Stimulated activated naive B cell treated with anti-CD40 and anti-IgM and Interleukin-4, amounts not matched to agents 10 μg/mL and 1 μg/mL and 100 μg/mL, for 72 hours (primary cell): Measurements from ENCODE around the gene FREM3.

ENCODE experiments used
- ATAC-seq, 2 donors: fragments of 150-1000 bp; cut with Tn5 transposase; replicated peaks; 2 replicates each; pipeline ENCODE4 v1.10.0; 2021; ENCODE audit warnings: moderate library complexity in 1 of 2
- DNase-seq: peaks from one replicate; pipeline ENCODE4 v3.0.0; 2021
- H3K27ac Mint-ChIP-seq: one replicate; pipeline ENCODE4 v1.8.0; 2022; ENCODE audit warnings: mild to moderate bottlenecking, mixed read lengths
- H3K27me3 Mint-ChIP-seq, 2 donors: one replicate each; pipeline ENCODE4 v1.8.0; 2022; ENCODE audit warnings: mixed read lengths in 2 of 2
- H3K36me3 Mint-ChIP-seq, 2 donors: one replicate each; pipeline ENCODE4 v1.8.0; 2022; ENCODE audit warnings: mixed read lengths in 2 of 2, mild to moderate bottlenecking in 1 of 2
- H3K4me1 Mint-ChIP-seq, 2 donors: one replicate each; pipeline ENCODE4 v1.8.0; 2022; ENCODE audit warnings: mixed read lengths in 2 of 2, mild to moderate bottlenecking in 1 of 2
- H3K4me3 Mint-ChIP-seq, 2 donors: one replicate each; pipeline ENCODE4 v1.8.0; 2022; ENCODE audit warnings: mild to moderate bottlenecking in 2 of 2, mixed read lengths in 2 of 2, moderate library complexity in 1 of 2
- H3K9me3 Mint-ChIP-seq, 2 donors: one replicate each; pipeline ENCODE4 v1.8.0; 2022; ENCODE audit warnings: mixed read lengths in 2 of 2, mild to moderate bottlenecking in 1 of 2

FREM3 gene

GRCh38 chr4:143634763-143635162 is 65.7 kb downstream of the FREM3 start:
- H3K4me3 Mint-ChIP-seq = no peak overlapping the region
- no peak overlapping the region for H3K27ac Mint-ChIP-seq
- no peak for ATAC-seq
- no peaks in the 10 kb centered on the region for H3K9me3 Mint-ChIP-seq
- no peaks in the 10 kb centered on the region for H3K4me1 Mint-ChIP-seq
- H3K36me3 Mint-ChIP-seq = peaks cover 0 to 1% of the 10 kb centered on the region in 2 donors
- no peak for DNase-seq
- peaks cover 0 to 16% of the 10 kb centered on the region in 2 donors for H3K27me3 Mint-ChIP-seq

DNA sequence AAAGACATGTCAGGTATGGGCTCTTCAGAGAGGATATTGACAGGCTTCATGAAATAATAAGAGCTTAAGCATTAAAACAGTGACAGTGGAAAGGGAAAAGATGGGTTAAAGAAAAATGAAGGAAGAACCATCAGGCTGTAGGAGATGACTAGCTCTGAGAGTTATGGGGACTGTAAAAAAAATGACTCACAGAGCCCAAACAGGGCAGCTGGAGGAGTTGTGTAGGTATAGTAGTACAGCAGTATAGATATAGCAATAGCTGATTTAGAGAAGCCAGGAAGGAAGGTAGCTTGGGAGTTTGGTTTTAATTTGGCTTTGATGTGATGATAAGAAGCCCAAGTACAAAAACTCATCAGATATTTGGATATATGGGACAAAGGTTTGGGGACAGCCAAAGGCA is 66.6 kb downstream of the FREM3 start:
- Mint-ChIP-seq H3K9me3 (no peaks in the 10 kb centered on the region), H3K27me3 (peaks cover 0 to 16% of the 10 kb centered on the region in 2 donors), H3K27ac (no peak overlapping the region), H3K4me1 (no peaks in the 10 kb centered on the region), H3K4me3 (no peak overlapping the region), H3K36me3 (no peaks in the 10 kb centered on the region)
- DNase-seq (no peak), ATAC-seq (no peak)

DNA sequence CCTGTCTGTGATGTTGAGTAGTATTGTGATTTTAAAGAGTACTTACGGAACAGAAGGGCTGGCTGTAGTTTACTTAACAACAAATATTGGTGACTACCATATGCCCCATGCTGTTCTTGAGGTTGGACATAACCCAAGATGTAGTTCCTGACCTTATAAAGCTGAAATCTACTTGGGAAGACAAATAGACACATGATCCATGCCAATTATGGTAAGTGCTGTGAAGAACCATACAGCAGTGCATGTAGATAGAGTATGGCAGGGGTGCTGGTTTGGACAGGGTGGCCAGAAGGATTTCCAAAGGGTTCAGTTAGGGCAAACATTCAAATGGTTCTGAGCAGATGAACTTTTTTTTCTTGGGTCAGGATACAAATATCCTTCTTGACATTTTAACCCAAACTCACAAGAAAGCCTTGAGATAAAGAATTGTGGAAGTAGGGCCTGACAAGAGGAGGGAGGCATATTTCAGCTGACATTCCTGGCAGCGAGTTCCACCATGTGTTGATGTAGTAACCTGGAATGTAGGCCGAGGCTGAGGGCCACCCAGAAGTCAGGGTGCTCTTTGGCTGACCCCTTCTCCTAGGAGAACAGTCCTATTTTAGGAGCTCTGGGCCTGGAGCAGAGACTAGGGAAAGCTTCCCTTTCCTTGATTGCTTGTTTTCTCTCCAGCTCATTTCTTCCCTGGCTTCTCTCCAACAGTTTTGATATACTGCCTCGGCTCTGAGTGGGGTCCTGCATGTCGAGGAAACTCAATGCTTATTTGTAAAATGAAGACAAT is 74.2 kb downstream of the FREM3 start:
- no peaks in the 10 kb centered on the region for H3K36me3 Mint-ChIP-seq
- H3K27me3 Mint-ChIP-seq = no peaks in the 10 kb centered on the region
- no peaks in the 10 kb centered on the region for H3K4me1 Mint-ChIP-seq
- no peak for DNase-seq
- no peak overlapping the region for H3K4me3 Mint-ChIP-seq
- no peak for ATAC-seq
- no peak overlapping the region for H3K27ac Mint-ChIP-seq
- no peaks in the 10 kb centered on the region for H3K9me3 Mint-ChIP-seq

- Mint-ChIP-seq H3K9me3 (no peaks in the 10 kb centered on the region), H3K4me3 (no peak overlapping the region), H3K36me3 (no peaks in the 10 kb centered on the region), H3K4me1 (no peaks in the 10 kb centered on the region), H3K27me3 (no peaks in the 10 kb centered on the region), H3K27ac (no peak overlapping the region)
- DNase-seq (no peak), ATAC-seq (no peak)
These were observed 74.8 kb downstream of the FREM3 start for GRCh38 chr4:143625632-143626031.

- H3K27me3 Mint-ChIP-seq = no peaks in the 10 kb centered on the region
These were observed 76.6 kb downstream of the FREM3 start for GRCh38 chr4:143623896-143624295.

GRCh38 chr4:143618811-143619210 is 81.7 kb downstream of the FREM3 start:
- Mint-ChIP-seq H3K36me3 (peaks cover 1 to 3% of the 10 kb centered on the region in 2 donors), H3K4me1 (peaks cover 5 to 7% of the 10 kb centered on the region in 2 donors), H3K9me3 (no peaks in the 10 kb centered on the region), H3K27me3 (peaks cover 3 to 5% of the 10 kb centered on the region in 2 donors), H3K27ac (no peak overlapping the region), H3K4me3 (no peak overlapping the region)
- DNase-seq (no peak), ATAC-seq (no peak)

More at GRCh38 chr4:143623896-143624295, 76.6 kb downstream of the FREM3 start:
- H3K9me3 Mint-ChIP-seq = no peaks in the 10 kb centered on the region
- no peak overlapping the region for H3K4me3 Mint-ChIP-seq
- H3K27ac Mint-ChIP-seq = no peak overlapping the region
- DNase-seq = no peak
- no peaks in the 10 kb centered on the region for H3K36me3 Mint-ChIP-seq
- ATAC-seq = no peak
- no peaks in the 10 kb centered on the region for H3K4me1 Mint-ChIP-seq

DNA sequence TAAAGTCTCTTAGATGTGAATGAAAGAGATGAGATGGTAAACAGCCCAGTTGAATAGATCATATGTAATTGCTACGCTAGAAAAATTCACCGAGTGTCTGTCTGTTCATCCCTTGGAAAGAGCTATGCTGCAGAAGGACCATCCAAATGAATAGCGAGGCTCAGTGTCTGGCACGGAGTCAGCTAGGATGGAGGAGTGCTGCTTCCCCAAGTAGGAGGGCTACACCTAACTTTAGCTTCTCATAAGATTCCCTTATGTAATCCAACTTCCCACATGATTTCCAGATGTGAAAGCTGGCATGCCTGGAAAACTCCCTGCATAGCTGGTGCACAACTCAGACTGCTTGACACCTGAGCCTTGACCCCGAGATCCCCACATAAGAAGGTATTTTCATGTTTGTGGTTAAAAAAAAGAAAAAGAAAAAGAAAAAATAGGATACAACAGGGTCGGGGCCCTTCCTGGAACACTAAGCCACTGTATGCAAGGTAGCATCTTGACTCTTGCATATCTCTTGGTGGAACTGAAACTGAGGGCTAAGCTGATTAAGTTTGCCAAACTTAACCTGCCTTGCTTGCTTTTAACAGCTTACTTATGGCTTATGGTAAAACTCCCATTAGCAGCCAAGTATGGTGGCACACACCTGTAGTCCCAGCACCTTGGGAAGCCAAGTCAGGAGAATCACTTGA is 82.3 kb downstream of the FREM3 start:
- H3K4me3 Mint-ChIP-seq = no peak overlapping the region
- H3K27me3 Mint-ChIP-seq = peaks cover 3 to 7% of the 10 kb centered on the region in 2 donors
- H3K4me1 Mint-ChIP-seq = peaks cover 5 to 7% of the 10 kb centered on the region in 2 donors
- ATAC-seq (peak; percentile 50 to 64), DNase-seq (no peak)
- H3K36me3 Mint-ChIP-seq = peaks cover 1 to 3% of the 10 kb centered on the region in 2 donors
- no peaks in the 10 kb centered on the region for H3K9me3 Mint-ChIP-seq
- H3K27ac Mint-ChIP-seq = no peak overlapping the region

DNA sequence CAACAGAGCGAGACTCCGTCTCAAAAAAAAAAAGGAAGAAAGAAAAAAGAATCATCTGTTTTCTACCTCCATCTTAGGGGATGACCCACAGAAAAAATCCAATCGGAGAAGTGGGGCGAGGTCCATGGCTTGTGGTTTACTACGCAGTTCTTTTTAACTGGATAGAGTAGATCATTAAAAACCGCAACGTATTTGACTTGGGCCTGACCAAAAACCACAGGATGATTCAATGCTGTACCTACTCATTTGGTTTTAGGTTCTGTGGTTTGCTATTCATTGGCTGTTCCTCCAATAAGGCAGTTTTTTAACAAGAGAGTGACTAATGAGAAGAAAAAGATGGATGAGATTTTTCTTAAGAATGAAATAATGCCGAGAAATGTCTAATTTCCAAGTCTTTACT is 83.7 kb downstream of the FREM3 start:
- Mint-ChIP-seq H3K4me1 (peaks cover 5 to 7% of the 10 kb centered on the region in 2 donors), H3K27ac (no peak overlapping the region), H3K27me3 (peaks cover 3 to 11% of the 10 kb centered on the region in 2 donors), H3K9me3 (no peaks in the 10 kb centered on the region), H3K36me3 (peaks cover 1 to 3% of the 10 kb centered on the region in 2 donors), H3K4me3 (no peak overlapping the region)
- ATAC-seq (peak; percentile 76 to 88), DNase-seq (peak; percentile 7)

DNA sequence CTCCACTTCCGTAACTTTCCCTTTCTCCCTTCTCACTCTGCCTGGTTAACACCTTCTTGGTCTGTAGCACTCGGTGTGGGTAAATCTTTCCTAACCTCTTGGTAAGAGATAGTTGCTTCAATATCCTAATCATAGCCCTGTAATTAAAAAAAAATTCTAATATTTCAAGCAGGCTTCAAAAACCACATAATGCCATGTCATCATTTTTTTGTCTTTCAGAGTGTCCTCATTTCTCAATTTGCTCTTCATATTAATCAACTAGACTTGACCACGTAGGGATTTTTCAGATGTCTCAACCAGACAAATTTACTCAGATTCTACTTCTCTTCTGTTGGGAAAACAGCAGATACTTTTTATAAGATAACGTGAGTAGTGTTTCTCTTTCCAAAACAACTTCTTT is 91.0 kb downstream of the FREM3 start:
- no peak for DNase-seq
- Mint-ChIP-seq H3K4me1 (no peaks in the 10 kb centered on the region), H3K9me3 (peaks cover 1 to 4% of the 10 kb centered on the region in 2 donors), H3K36me3 (peaks cover 2 to 8% of the 10 kb centered on the region in 2 donors), H3K27me3 (peaks cover 0 to 10% of the 10 kb centered on the region in 2 donors), H3K27ac (no peak overlapping the region), H3K4me3 (no peak overlapping the region)
- no peak for ATAC-seq

DNA sequence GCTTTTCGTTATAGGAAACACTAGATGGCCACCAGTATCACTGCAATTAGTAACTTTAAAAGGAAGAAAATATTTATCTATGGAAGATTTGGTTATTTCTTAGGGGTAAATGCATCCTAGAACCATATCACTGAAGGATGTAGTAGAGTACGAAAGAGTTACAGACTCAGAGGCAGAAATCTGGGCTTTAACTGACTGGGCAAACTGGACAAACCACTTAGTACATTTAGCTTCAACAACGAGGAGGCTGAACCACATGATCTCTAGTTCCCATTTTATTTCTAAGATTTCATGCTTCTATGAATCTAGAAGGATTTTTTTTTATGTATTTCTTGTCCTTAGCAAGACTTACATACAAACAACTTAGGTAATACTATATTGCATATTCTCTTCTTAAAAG is 94.0 kb downstream of the FREM3 start:
- H3K27me3 Mint-ChIP-seq = no peaks in the 10 kb centered on the region
- DNase-seq (no peak), ATAC-seq (no peak)
- H3K27ac Mint-ChIP-seq = no peak overlapping the region
- no peak overlapping the region for H3K4me3 Mint-ChIP-seq
- H3K9me3 Mint-ChIP-seq = peaks cover 1 to 4% of the 10 kb centered on the region in 2 donors
- peaks cover 2 to 8% of the 10 kb centered on the region in 2 donors for H3K36me3 Mint-ChIP-seq
- H3K4me1 Mint-ChIP-seq = no peaks in the 10 kb centered on the region

DNA sequence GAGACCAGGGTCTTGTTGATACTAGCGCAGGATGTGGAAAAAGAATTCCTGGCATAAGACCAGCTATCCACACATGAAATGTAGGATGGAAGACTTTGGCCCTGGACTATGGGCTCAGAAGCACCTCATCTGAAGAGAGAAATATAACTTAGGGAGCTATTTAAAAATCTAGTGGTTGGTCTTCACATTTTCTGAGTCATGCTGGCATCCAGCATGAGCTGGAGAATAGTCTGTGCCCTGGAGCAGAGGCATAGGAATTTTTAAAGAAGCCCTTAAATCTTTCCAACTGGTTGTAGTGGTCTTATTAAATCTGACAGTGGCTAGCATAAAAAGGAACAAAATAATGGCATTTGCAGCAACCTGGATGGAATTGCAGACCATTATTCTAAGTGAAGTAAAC is 100.6 kb downstream of the FREM3 start:
- Mint-ChIP-seq H3K9me3 (no peaks in the 10 kb centered on the region), H3K27me3 (peaks cover 0 to 5% of the 10 kb centered on the region in 2 donors), H3K27ac (no peak overlapping the region), H3K36me3 (peaks cover 0 to 4% of the 10 kb centered on the region in 2 donors), H3K4me3 (no peak overlapping the region), H3K4me1 (no peaks in the 10 kb centered on the region)
- DNase-seq (no peak), ATAC-seq (no peak)

DNA sequence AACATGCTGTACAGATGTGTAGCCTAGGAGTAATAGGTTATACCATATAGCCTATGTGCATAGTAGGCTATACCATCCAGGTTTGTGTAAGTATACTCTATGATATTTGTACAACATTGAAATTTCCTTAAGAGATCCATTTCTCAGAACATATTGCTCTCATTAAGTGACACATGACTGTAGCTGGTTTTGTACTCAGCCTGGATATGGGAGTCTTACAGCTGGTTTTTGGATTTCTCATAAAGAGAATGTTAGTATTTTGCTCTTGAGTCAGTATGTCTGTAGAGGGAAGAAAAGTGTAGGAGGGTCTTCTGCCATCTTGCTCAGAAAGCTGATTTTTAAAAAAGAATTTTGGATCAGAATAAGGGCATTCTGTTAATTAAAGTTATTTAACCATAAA is 101.7 kb downstream of the FREM3 start:
- no peak for DNase-seq
- no peak overlapping the region for H3K4me3 Mint-ChIP-seq
- no peak for ATAC-seq
- no peaks in the 10 kb centered on the region for H3K4me1 Mint-ChIP-seq
- H3K36me3 Mint-ChIP-seq = peaks cover 0 to 9% of the 10 kb centered on the region in 2 donors
- H3K27ac Mint-ChIP-seq = no peak overlapping the region
- H3K27me3 Mint-ChIP-seq = peaks cover 6 to 12% of the 10 kb centered on the region in 2 donors
- peaks cover 0 to 5% of the 10 kb centered on the region in 2 donors for H3K9me3 Mint-ChIP-seq

GRCh38 chr4:143597276-143597675 is 103.2 kb downstream of the FREM3 start:
- Mint-ChIP-seq H3K9me3 (peaks cover 2 to 5% of the 10 kb centered on the region in 2 donors), H3K4me1 (no peaks in the 10 kb centered on the region), H3K27ac (no peak overlapping the region), H3K4me3 (no peak overlapping the region), H3K27me3 (peaks cover 6 to 21% of the 10 kb centered on the region in 2 donors), H3K36me3 (peaks cover 0 to 14% of the 10 kb centered on the region in 2 donors)
- DNase-seq = no peak
- ATAC-seq = no peak

DNA sequence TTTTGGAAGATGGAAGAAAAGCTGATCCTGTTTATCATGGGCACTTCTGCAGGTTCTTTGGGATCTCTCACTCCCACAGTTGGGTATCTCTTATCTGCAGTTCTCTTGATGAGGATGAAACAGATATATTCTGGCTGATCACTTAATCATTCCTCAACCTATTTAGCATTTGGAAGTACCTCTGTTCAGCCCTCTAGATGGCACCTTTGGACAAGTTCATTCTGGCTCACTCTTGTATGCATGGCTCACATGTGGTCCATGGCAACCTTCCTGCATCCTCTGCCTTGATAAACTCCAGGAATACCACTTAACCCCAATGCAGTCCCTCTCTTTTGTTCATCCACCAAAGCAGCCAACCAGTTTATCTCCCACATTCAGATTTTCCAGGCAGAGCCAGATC is 112.8 kb downstream of the FREM3 start:
- peaks cover 2 to 14% of the 10 kb centered on the region in 2 donors for H3K36me3 Mint-ChIP-seq
- no peaks in the 10 kb centered on the region for H3K4me1 Mint-ChIP-seq
- no peak overlapping the region for H3K4me3 Mint-ChIP-seq
- H3K27me3 Mint-ChIP-seq = peaks cover 0 to 9% of the 10 kb centered on the region in 2 donors
- ATAC-seq = no peak
- DNase-seq = no peak
- H3K27ac Mint-ChIP-seq = no peak overlapping the region
- peaks cover 11 to 13% of the 10 kb centered on the region in 2 donors for H3K9me3 Mint-ChIP-seq

GRCh38 chr4:143586080-143586479 is 114.4 kb downstream of the FREM3 start:
- Mint-ChIP-seq H3K36me3 (peaks cover 2 to 24% of the 10 kb centered on the region in 2 donors), H3K4me3 (no peak overlapping the region), H3K4me1 (no peaks in the 10 kb centered on the region), H3K27ac (peak overlapping the region; percentile 5), H3K9me3 (peaks cover 11 to 13% of the 10 kb centered on the region in 2 donors), H3K27me3 (no peaks in the 10 kb centered on the region)
- ATAC-seq = no peak
- DNase-seq = no peak
